ENCODE data around the gene RBM33.

Gene RBM33

DNA sequence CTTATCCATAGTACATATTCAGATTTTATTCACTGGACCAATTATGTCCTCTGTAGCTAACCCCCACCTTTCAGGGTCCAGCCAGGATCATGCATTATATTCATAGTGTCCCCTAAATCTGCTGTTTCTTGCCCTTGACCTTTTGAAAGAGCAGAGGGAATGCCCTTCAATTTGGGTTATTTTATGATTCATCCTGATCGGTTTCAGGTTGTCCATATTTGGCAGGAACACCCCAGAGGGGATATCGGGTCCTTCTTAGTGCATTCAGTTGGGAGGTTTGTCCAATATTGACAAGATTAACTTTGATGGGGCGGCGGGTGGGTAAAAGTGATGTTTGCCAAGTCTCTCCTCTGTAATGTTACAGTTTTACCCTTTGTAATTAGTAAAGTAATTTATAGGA is 106.9 kb downstream of the RBM33 start:
- no peak overlapping the region for H3K27ac ChIP-seq (ENCODE audit: low read depth, low read length)
- H3K9ac ChIP-seq (ENCODE audit: low read length) = no peak overlapping the region
- H3K36me3 ChIP-seq (ENCODE audit: control insufficient read depth, insufficient read depth, low read length) = no peaks in the 10 kb centered on the region
- H3K4me1 ChIP-seq (ENCODE audit: control insufficient read depth, insufficient read depth, low read length) = peaks cover 6% of the 10 kb centered on the region
- H3K27me3 ChIP-seq (ENCODE audit: control insufficient read depth, insufficient read depth, low read length) = no peaks in the 10 kb centered on the region
- no peak overlapping the region for H3K4me3 ChIP-seq (ENCODE audit: low read length)

DNA sequence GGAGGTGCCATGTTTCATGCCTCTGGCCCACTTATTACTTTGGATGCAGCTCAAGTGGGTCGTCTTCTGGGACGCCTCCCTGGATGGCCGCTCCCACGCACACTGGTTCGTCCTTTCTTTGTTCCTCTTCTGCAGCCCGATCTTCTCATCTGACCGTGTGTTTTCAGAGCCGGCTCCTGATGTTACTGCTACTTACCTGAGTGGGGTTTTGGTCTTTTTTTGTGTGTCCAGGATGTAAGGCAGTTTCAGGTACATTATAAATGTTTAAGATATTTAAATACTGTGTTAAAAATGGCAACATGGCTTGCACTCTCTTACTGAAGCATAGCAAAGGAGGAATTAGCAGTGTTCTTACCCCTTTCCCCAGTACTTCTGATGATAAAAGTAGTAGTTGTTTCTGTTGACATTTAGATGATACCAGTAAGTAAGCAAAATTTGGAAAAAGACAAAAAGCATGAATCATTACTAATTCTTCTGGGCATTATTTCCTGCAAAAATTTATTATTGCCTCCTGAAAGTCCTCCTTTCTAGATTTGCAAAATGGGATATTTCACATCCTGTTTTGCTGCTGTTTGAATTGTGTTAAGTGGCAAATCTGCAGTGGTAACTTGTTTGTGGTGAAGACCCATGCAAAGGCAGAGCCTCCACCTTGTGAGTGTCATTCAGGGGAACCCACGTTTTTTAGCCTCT is 108.4 kb downstream of the RBM33 start:
- Histone ChIP-seq H3K9ac (ENCODE audit: low read length) (no peak overlapping the region), H3K27ac (ENCODE audit: low read depth, low read length) (no peak overlapping the region), H3K27me3 (ENCODE audit: control insufficient read depth, insufficient read depth, low read length) (no peaks in the 10 kb centered on the region), H3K4me3 (ENCODE audit: low read length) (no peak overlapping the region), H3K4me1 (ENCODE audit: control insufficient read depth, insufficient read depth, low read length) (peaks cover 6% of the 10 kb centered on the region), H3K36me3 (ENCODE audit: control insufficient read depth, insufficient read depth, low read length) (no peaks in the 10 kb centered on the region)

DNA sequence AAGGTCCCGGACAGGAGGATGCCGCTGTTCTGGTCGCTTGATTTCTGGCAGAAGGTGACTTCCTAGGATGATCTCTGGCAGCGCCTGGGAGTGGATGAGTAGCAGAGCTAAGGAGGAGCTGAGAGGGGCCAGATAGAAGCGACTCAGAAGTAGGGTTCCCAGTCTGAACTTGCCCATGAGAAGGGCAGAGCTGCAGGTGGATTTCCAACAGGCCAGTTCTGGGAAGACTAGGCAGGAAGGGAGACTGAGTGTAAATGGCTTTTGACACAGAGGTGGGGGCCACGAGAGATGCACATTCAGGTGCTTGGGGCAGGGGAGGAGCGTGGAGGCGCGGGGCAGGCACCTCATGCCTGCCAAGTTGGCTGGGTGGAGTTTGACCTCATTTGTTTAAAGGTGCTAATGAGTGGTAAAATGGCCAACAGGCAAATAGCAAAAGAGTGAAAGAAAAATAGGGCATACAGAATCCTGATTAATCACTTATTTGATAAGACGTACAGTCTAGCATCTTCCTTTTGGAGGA is 109.0 kb downstream of the RBM33 start:
- Histone ChIP-seq H3K4me3 (ENCODE audit: low read length) (no peak overlapping the region), H3K36me3 (ENCODE audit: control insufficient read depth, insufficient read depth, low read length) (no peaks in the 10 kb centered on the region), H3K4me1 (ENCODE audit: control insufficient read depth, insufficient read depth, low read length) (peaks cover 6% of the 10 kb centered on the region), H3K27ac (ENCODE audit: low read depth, low read length) (no peak overlapping the region), H3K27me3 (ENCODE audit: control insufficient read depth, insufficient read depth, low read length) (no peaks in the 10 kb centered on the region), H3K9ac (ENCODE audit: low read length) (no peak overlapping the region)

DNA sequence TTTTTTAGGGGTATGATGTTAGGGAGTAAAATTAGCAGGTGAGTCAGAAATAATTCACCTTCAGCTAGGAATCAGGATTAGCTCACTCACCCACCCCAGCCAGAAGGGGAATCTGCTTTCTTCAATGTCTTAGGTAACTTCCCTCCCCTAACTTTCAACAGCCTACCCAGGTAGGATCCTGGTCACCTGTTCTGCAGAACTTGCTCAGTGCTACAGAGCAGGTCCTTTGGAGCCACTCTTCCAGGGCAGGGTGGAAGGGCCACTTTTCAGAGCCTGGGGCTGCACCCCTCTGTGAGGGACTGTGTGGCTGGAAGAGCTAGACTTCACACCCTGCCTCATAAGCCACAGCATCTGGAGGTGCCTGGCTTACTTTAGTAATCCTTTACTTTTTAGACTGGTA is 109.7 kb downstream of the RBM33 start:
- Histone ChIP-seq H3K9ac (ENCODE audit: low read length) (no peak overlapping the region), H3K4me1 (ENCODE audit: control insufficient read depth, insufficient read depth, low read length) (peaks cover 6% of the 10 kb centered on the region), H3K27ac (ENCODE audit: low read depth, low read length) (no peak overlapping the region), H3K36me3 (ENCODE audit: control insufficient read depth, insufficient read depth, low read length) (no peaks in the 10 kb centered on the region), H3K4me3 (ENCODE audit: low read length) (no peak overlapping the region), H3K27me3 (ENCODE audit: control insufficient read depth, insufficient read depth, low read length) (no peaks in the 10 kb centered on the region)

DNA sequence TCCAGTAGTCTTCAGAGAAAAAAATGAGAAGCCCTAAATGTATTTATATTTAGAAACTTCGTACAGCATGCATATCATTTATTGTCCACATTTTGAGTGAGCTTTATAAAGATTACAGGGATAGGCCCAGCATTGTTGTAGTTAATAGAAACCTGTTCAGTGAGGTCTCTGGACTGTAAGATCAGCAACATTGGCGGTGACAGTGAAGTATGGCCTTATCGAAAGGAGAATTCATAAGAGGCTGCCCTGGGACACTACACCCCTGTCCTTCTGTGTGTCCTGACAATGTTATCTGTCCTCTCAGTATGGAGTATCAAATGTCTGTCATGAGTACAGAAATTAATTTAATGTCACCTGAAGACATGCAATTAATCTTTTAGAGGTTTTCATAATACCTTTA is 110.6 kb downstream of the RBM33 start:
- H3K4me3 ChIP-seq (ENCODE audit: low read length) = no peak overlapping the region
- no peak overlapping the region for H3K9ac ChIP-seq (ENCODE audit: low read length)
- H3K27ac ChIP-seq (ENCODE audit: low read depth, low read length) = no peak overlapping the region
- H3K36me3 ChIP-seq (ENCODE audit: control insufficient read depth, insufficient read depth, low read length) = no peaks in the 10 kb centered on the region
- H3K4me1 ChIP-seq (ENCODE audit: control insufficient read depth, insufficient read depth, low read length) = peaks cover 6% of the 10 kb centered on the region
- H3K27me3 ChIP-seq (ENCODE audit: control insufficient read depth, insufficient read depth, low read length) = no peaks in the 10 kb centered on the region

DNA sequence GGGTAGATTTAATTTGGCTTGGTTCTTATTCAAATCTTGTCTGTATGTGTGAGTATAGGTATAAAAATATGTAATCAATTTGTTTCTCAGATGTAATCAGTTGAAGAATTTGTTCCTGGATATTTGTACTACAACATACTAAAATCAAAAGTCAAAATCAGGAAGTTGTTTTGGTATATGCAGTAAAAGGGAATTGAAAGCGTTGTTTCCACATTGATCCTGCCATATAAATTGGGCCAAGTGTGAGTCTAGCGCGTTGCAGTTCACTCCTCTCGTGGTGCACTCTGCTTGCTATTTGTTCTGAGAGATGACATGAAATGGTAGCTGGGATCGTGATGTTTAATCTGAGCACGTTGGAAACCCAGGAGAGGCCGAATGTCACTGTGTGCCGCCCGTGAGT is 111.9 kb downstream of the RBM33 start:
- Histone ChIP-seq H3K4me1 (ENCODE audit: control insufficient read depth, insufficient read depth, low read length) (peaks cover 5% of the 10 kb centered on the region), H3K27me3 (ENCODE audit: control insufficient read depth, insufficient read depth, low read length) (no peaks in the 10 kb centered on the region), H3K4me3 (ENCODE audit: low read length) (no peak overlapping the region), H3K27ac (ENCODE audit: low read depth, low read length) (no peak overlapping the region), H3K36me3 (ENCODE audit: control insufficient read depth, insufficient read depth, low read length) (no peaks in the 10 kb centered on the region), H3K9ac (ENCODE audit: low read length) (no peak overlapping the region)

DNA sequence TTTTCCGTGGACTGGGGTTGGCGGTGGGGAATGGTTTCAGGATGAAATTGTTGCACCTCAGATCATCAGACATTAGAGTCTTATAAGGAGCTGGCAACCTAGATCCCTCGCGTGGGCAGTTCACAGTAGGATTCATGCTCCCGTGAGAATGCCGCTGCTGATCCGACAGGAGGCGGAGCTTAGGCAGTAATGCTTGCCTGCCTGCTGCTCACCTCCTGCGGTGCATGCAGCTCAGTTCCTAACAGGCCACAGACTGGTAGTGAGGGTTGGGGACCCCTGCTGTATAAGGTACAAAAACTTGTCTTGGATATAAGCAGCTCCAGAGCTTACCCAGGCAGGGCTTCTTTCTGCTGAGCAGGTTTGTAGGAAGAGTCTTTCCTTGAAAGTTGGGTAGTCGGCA is 113.9 kb downstream of the RBM33 start:
- no peaks in the 10 kb centered on the region for H3K36me3 ChIP-seq (ENCODE audit: control insufficient read depth, insufficient read depth, low read length)
- no peak overlapping the region for H3K9ac ChIP-seq (ENCODE audit: low read length)

DNA sequence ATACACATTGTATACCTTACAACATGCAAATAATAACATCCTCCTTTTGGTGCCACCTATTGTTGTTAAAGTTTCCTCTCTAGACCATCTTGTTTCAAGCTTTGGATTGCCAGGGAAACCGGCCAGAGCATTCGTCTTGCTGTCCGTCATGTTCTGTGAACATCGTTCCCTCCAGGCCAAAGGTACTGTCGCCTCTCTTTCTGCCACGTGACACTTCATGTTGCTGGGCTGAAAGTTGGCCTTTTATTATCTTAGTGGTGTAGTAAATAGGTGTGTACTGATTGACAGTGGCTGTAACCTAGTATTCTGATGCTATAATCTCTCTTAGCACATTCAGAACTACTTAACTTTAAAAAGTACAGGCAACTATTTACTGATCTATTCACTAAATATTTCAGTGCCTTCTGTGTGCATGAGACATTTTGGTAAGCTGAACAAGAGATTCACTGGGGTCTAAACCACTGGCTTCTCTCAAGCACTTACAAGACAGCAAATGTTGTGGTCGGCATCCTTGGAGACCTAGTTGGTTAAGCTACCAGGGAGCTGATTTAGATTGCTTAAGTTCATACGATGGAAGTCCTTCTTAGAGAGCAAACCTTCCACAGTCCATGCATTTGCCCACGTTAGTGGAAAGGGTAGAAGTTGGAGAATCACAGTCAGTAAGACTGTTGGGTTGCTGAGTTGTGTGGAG is 115.4 kb downstream of the RBM33 start:
- Histone ChIP-seq H3K4me1 (ENCODE audit: control insufficient read depth, insufficient read depth, low read length) (no peaks in the 10 kb centered on the region), H3K4me3 (ENCODE audit: low read length) (no peak overlapping the region), H3K27ac (ENCODE audit: low read depth, low read length) (no peak overlapping the region), H3K27me3 (ENCODE audit: control insufficient read depth, insufficient read depth, low read length) (no peaks in the 10 kb centered on the region), H3K36me3 (ENCODE audit: control insufficient read depth, insufficient read depth, low read length) (peaks cover 7% of the 10 kb centered on the region), H3K9ac (ENCODE audit: low read length) (no peak overlapping the region)

More for the DNA sequence above, 113.9 kb downstream of the RBM33 start:
- H3K27ac ChIP-seq (ENCODE audit: low read depth, low read length) = no peak overlapping the region
- H3K4me3 ChIP-seq (ENCODE audit: low read length) = no peak overlapping the region
- no peaks in the 10 kb centered on the region for H3K4me1 ChIP-seq (ENCODE audit: control insufficient read depth, insufficient read depth, low read length)
- H3K27me3 ChIP-seq (ENCODE audit: control insufficient read depth, insufficient read depth, low read length) = no peaks in the 10 kb centered on the region

DNA sequence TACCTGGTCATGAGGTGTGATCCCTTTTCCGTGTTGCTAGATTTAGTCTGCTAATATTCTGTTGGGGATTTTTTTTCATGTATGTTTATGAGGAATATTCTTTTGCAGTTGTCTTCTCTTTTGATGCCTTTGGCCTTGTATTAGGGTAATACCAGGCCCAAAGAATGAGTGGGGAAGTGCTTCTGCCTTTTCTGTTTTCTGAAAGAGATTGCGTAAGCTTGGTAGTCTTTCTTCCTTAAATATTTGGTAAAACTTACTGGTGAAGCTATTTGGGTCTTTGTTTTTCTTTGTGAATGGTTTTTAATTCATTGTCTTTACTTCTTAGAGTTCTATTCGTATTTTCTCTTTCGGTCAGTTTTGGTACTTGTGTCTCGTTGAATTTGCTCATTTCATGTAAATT is 116.7 kb downstream of the RBM33 start:
- Histone ChIP-seq H3K27me3 (ENCODE audit: control insufficient read depth, insufficient read depth, low read length) (no peaks in the 10 kb centered on the region), H3K36me3 (ENCODE audit: control insufficient read depth, insufficient read depth, low read length) (peaks cover 15% of the 10 kb centered on the region), H3K27ac (ENCODE audit: low read depth, low read length) (no peak overlapping the region), H3K4me3 (ENCODE audit: low read length) (no peak overlapping the region), H3K4me1 (ENCODE audit: control insufficient read depth, insufficient read depth, low read length) (no peaks in the 10 kb centered on the region), H3K9ac (ENCODE audit: low read length) (no peak overlapping the region)

DNA sequence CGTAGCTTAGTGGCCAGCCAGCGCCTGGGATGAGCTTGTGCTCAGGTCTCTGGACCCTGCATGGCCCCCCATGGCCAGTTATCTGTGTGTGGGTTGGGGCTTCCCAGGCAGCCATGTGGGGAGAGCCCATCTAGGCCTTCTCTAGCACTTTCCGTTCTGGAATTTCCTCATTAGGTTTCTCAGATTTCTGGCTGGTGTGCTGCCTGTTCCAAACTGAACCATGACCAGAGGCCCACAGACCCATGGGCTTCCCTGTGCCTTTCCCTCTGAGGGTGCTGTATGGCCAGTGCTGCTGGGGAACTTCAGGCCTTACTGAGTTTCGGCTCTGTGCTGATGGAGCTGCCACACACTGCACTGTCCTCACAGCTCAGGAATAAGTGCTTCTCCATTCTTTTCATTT is 117.6 kb downstream of the RBM33 start:
- H3K9ac ChIP-seq (ENCODE audit: low read length) = no peak overlapping the region
- peaks cover 17% of the 10 kb centered on the region for H3K36me3 ChIP-seq (ENCODE audit: control insufficient read depth, insufficient read depth, low read length)
- no peak overlapping the region for H3K4me3 ChIP-seq (ENCODE audit: low read length)
- H3K27me3 ChIP-seq (ENCODE audit: control insufficient read depth, insufficient read depth, low read length) = no peaks in the 10 kb centered on the region
- no peak overlapping the region for H3K27ac ChIP-seq (ENCODE audit: low read depth, low read length)
- no peaks in the 10 kb centered on the region for H3K4me1 ChIP-seq (ENCODE audit: control insufficient read depth, insufficient read depth, low read length)

DNA sequence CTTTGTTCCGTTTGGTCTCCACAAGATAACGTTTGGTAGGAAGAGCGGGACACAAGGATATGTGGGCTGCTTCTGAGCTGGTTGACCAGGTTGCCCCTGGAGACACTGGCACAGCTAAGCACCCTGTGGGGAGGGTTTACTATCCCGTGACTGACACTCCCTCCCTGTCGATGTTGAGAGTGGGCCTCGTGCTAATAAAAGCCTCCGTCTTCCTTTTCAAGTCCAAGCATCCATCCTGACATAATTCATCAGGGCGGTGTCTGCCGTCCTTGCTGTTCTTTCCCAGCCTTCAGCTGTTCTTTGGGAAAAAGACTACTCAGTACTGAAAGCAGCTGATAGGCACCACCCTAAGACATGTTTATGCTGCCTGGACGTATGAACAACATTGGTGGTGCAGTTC is 118.2 kb downstream of the RBM33 start:
- no peak overlapping the region for H3K27ac ChIP-seq (ENCODE audit: low read depth, low read length)
- no peaks in the 10 kb centered on the region for H3K4me1 ChIP-seq (ENCODE audit: control insufficient read depth, insufficient read depth, low read length)
- peaks cover 22% of the 10 kb centered on the region for H3K36me3 ChIP-seq (ENCODE audit: control insufficient read depth, insufficient read depth, low read length)
- no peak overlapping the region for H3K9ac ChIP-seq (ENCODE audit: low read length)
- H3K4me3 ChIP-seq (ENCODE audit: low read length) = no peak overlapping the region
- H3K27me3 ChIP-seq (ENCODE audit: control insufficient read depth, insufficient read depth, low read length) = no peaks in the 10 kb centered on the region

DNA sequence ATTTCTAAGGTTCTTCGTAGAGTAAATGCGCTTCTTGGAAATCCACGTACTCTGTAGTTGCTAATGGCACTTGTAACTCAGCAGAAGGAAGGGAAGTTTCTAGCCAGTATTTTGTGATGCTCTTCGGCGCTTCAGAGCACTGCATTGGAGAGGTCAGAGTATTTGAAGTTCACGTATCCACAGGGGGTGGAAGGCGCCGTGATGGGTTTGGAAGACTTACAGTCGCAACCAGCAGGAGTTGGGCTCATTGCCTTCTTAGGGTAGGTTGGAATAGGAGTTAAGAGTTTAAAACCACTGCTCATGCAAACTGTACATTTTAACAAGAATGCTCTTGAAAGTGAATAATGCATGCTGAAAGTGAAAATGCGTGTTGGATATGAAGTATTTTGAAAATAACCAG is 118.7 kb downstream of the RBM33 start:
- Histone ChIP-seq H3K4me3 (ENCODE audit: low read length) (no peak overlapping the region), H3K4me1 (ENCODE audit: control insufficient read depth, insufficient read depth, low read length) (no peaks in the 10 kb centered on the region), H3K27ac (ENCODE audit: low read depth, low read length) (no peak overlapping the region), H3K36me3 (ENCODE audit: control insufficient read depth, insufficient read depth, low read length) (peaks cover 26% of the 10 kb centered on the region), H3K9ac (ENCODE audit: low read length) (no peak overlapping the region), H3K27me3 (ENCODE audit: control insufficient read depth, insufficient read depth, low read length) (no peaks in the 10 kb centered on the region)
